ENCODE results near the gene TPM1. TPM values are rescaled to one million over a fixed set of nuclear protein-coding genes. Genes with fewer than 3 reads are reported as not detected.
A peak's percentile ranks its signal among the peaks of the same experiment; 100 is the strongest.

The TPM1 gene
- total and polyA plus RNA-seq, 2 experiments from 2014 or later: 291 to 353 TPM

DNA sequence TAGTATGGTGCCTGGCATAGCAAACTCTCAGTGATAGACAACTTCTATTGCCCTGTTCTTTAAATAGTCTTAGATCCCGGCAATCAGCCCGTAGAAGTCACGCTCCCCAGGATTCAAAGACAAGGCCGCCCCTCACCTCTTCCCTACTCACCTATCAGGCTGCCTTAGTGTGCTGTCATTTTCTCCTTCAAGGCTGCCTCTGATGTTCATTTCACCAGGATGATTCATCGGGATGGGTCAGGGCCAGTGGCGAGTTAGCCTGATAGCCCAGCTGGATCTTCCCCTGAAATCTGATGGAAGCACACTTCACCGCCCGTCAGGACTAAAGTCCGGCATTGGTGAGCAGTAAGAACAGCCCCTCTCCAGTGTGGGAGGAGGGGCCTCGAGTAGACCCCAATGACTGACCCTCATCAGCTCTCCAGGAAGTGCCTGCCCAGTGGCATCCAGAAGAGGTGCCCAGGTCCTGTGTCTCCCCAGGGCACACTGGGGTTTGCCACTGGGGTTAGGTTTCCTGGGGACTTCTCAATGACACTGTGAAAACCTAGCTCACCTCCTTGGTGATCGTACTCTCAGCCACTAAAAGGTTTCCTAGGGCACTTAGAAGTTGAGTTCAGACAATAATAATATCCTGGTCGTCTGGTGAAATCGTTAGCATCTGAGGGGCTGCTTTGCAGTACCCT, 37.5 kb downstream of the TPM1 start:
- DNase-seq (ENCODE audit: low spot score): peak; percentile 44
- peak overlapping the region; percentile 57 for H3K27ac ChIP-seq
- no peaks in the 10 kb centered on the region for H3K9me3 ChIP-seq (ENCODE audit: low read depth)
- no peaks in the 10 kb centered on the region for H4K20me1 ChIP-seq (ENCODE audit: insufficient read depth, poor library complexity, severe bottlenecking)
- H3K9me2 ChIP-seq (replicated peaks; ENCODE audit: insufficient read depth): no peaks in the 10 kb centered on the region
- no peak overlapping the region for H2AFZ ChIP-seq
- H3K4me2 ChIP-seq: no peak overlapping the region
- peaks cover 4% of the 10 kb centered on the region for H3K4me1 ChIP-seq (ENCODE audit: insufficient read depth)
- WGBS (ENCODE audit: low lambda C conversion rate, missing lambda C conversion rate): 79% methylated on average over 13 of the region's 13 CpGs
- H3K36me3 ChIP-seq (replicated peaks; ENCODE audit: insufficient read depth, low read depth): no peaks in the 10 kb centered on the region
- no peaks in the 10 kb centered on the region for H3K27me3 ChIP-seq
- H3K4me3 ChIP-seq: no peak overlapping the region
- TF ChIP-seq EZH2 (IDR thresholded peaks at IDR 0.05; ENCODE audit: borderline replicate concordance) (no peak), EZH2phosphoT487 (IDR thresholded peaks at IDR 0.05; ENCODE audit: low read depth, severe bottlenecking, unreplicated experiment) (no peak)
- TF ChIP-seq, protein P1, sequence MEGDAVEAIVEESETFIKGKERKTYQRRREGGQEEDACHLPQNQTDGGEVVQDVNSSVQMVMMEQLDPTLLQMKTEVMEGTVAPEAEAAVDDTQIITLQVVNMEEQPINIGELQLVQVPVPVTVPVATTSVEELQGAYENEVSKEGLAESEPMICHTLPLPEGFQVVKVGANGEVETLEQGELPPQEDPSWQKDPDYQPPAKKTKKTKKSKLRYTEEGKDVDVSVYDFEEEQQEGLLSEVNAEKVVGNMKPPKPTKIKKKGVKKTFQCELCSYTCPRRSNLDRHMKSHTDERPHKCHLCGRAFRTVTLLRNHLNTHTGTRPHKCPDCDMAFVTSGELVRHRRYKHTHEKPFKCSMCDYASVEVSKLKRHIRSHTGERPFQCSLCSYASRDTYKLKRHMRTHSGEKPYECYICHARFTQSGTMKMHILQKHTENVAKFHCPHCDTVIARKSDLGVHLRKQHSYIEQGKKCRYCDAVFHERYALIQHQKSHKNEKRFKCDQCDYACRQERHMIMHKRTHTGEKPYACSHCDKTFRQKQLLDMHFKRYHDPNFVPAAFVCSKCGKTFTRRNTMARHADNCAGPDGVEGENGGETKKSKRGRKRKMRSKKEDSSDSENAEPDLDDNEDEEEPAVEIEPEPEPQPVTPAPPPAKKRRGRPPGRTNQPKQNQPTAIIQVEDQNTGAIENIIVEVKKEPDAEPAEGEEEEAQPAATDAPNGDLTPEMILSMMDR (IDR thresholded peaks at IDR 0.05; ENCODE audit: poor library complexity): no peak
- no peaks in the 10 kb centered on the region for H3K79me2 ChIP-seq

DNA sequence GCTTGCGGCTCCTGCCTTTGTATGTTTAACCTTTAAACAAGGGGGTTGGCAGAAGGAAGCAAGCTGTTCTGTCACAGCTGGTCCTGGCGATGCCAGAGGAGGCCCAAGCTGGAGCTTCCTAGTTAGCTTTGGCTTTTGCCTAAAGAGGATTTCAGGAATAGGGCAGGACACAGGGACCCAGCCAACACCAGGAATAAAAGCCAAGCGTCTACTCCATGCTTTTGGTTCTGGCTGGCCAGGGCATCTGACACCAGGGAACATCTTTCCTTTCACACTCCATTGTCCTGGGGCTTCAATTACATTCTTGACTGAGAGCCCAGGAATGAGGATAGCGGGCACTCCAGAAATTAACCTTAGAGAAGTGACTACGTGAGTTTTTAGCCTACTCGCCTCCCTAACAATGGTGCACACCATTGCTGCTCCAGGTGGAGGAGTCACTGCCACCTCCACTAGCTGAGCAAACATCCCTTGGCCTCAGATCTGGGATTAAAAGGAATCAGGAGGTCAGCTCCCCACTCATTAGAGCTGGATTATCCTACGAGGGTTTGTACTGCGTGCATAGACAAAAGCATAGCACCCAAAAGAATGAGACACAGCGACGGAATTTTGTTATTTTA, 38.2 kb downstream of the TPM1 start:
- TF ChIP-seq EZH2phosphoT487 (IDR thresholded peaks at IDR 0.05; ENCODE audit: low read depth, severe bottlenecking, unreplicated experiment): no peak
- TF ChIP-seq, protein P1 (IDR thresholded peaks at IDR 0.05; ENCODE audit: poor library complexity): no peak
- no peak for TF ChIP-seq EZH2 (IDR thresholded peaks at IDR 0.05; ENCODE audit: borderline replicate concordance)
- Histone ChIP-seq H3K36me3 (replicated peaks; ENCODE audit: insufficient read depth, low read depth) (no peaks in the 10 kb centered on the region), H2AFZ (no peak overlapping the region)

DNA sequence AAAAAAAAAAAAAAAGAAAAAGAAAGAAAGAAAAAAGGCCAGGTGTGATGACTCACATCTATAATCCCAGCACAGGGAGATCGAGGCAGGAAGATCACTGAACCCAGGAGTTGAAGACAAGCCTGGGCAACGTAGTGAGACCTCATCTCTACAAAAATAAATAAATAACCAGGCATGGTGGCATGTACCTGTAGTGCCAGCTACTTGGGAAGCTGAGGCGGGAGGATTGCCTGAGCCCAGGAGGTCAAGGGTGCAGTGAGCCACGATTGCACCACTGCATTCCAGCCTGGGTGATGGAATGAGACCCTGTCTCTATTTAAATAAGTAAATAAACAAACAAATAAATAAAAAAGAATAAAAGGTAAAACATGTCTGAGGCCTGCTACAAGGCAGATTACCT, 39.8 kb downstream of the TPM1 start:
- H2AFZ ChIP-seq: no peak overlapping the region
- H3K27ac ChIP-seq: peak overlapping the region; percentile 87
- H3K79me2 ChIP-seq: no peaks in the 10 kb centered on the region

More for the DNA sequence above, 38.2 kb downstream of the TPM1 start:
- no peak overlapping the region for H3K4me3 ChIP-seq
- H3K4me1 ChIP-seq (ENCODE audit: insufficient read depth): peaks cover 4% of the 10 kb centered on the region
- H3K4me2 ChIP-seq: no peak overlapping the region
- H3K27ac ChIP-seq: peak overlapping the region; percentile 57
- no peaks in the 10 kb centered on the region for H3K9me3 ChIP-seq (ENCODE audit: low read depth)
- H4K20me1 ChIP-seq (ENCODE audit: insufficient read depth, poor library complexity, severe bottlenecking): no peaks in the 10 kb centered on the region
- H3K79me2 ChIP-seq: no peaks in the 10 kb centered on the region
- WGBS (ENCODE audit: low lambda C conversion rate, missing lambda C conversion rate): 90% methylated on average over 10 of the region's 10 CpGs
- no peak for DNase-seq (ENCODE audit: low spot score)
- no peaks in the 10 kb centered on the region for H3K27me3 ChIP-seq
- H3K9me2 ChIP-seq (replicated peaks; ENCODE audit: insufficient read depth): no peaks in the 10 kb centered on the region

More for the DNA sequence above, 39.8 kb downstream of the TPM1 start:
- WGBS (ENCODE audit: low lambda C conversion rate, missing lambda C conversion rate): 49% methylated on average over 4 of the region's 4 CpGs
- Histone ChIP-seq H3K4me3 (no peak overlapping the region), H3K27me3 (no peaks in the 10 kb centered on the region), H3K36me3 (replicated peaks; ENCODE audit: insufficient read depth, low read depth) (no peaks in the 10 kb centered on the region), H3K4me1 (ENCODE audit: insufficient read depth) (peaks cover 16% of the 10 kb centered on the region), H3K9me2 (replicated peaks; ENCODE audit: insufficient read depth) (no peaks in the 10 kb centered on the region), H4K20me1 (ENCODE audit: insufficient read depth, poor library complexity, severe bottlenecking) (no peaks in the 10 kb centered on the region), H3K4me2 (no peak overlapping the region), H3K9me3 (ENCODE audit: low read depth) (no peaks in the 10 kb centered on the region)
- no peak for DNase-seq (ENCODE audit: low spot score)
- no peak for TF ChIP-seq EZH2phosphoT487 (IDR thresholded peaks at IDR 0.05; ENCODE audit: low read depth, severe bottlenecking, unreplicated experiment)
- TF ChIP-seq, protein P1 (IDR thresholded peaks at IDR 0.05; ENCODE audit: poor library complexity): no peak
- no peak for TF ChIP-seq EZH2 (IDR thresholded peaks at IDR 0.05; ENCODE audit: borderline replicate concordance)
